Uterus (tissue), 2 donors: Measurements from ENCODE around the gene GALNT2.

Experiments
- CTCF ChIP-seq, 4 experiments: fragments of 200-600 bp in 2 of 4; fragments of 450-650 bp in 2 of 4; sonication (generic) in 2 of 4; IDR thresholded peaks; one replicate each; pipeline ENCODE4 v1.5.1; 2016 to 2019; ENCODE audit warnings: antibody characterized with exemption in 4 of 4, mild to moderate bottlenecking in 2 of 4, moderate library complexity in 1 of 4
- POLR2A ChIP-seq, 2 donors: fragments of 450-650 bp; IDR thresholded peaks; one replicate each; pipeline ENCODE4 v1.6.1; 2016; ENCODE audit warnings: antibody characterized with exemption in 2 of 2, mild to moderate bottlenecking in 1 of 2, moderate library complexity in 1 of 2

- TF ChIP-seq CTCF (IDR thresholded peaks at IDR 0.05): no peak
- TF ChIP-seq POLR2A (IDR thresholded peaks at IDR 0.05): no peak
These were observed 94.1 kb downstream of the GALNT2 start for GRCh38 chr1:230160957-230161771.
